ENCODE data around the gene TTC24. TPM values are rescaled to one million over a fixed set of nuclear protein-coding genes. Genes with fewer than 3 reads are reported as not detected.

Gene TTC24
- total and polyA plus RNA-seq, 2 experiments from 2014 or later = not detected

DNA sequence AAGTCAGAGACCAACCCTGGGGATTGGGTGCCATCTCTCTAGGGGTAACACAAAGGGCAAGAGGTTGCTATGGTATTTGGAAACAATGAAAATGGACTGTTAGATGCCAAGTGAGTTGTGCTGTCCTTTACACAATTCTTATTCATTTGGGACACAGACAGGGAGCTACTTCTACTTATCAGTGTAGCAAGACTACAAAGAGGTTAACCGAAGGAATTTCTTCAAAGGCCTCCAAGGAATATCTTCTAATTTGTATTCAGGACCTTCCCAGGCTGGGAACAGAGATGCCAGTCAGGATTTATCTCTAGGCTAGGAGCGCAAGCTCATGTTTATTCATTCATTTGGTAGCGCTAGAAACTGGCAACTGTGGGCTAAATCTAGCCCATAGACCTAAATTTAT, 14.7 kb downstream of the TTC24 start:
- DNase-seq (ENCODE audit: low spot score) = no peak
- H3K9me3 ChIP-seq (ENCODE audit: low read depth) = no peaks in the 10 kb centered on the region
- no peaks in the 10 kb centered on the region for H3K36me3 ChIP-seq (replicated peaks; ENCODE audit: insufficient read depth, low read depth)
- no peaks in the 10 kb centered on the region for H4K20me1 ChIP-seq (ENCODE audit: insufficient read depth, poor library complexity, severe bottlenecking)
- no peak overlapping the region for H3K27ac ChIP-seq
- TF ChIP-seq, protein P1, sequence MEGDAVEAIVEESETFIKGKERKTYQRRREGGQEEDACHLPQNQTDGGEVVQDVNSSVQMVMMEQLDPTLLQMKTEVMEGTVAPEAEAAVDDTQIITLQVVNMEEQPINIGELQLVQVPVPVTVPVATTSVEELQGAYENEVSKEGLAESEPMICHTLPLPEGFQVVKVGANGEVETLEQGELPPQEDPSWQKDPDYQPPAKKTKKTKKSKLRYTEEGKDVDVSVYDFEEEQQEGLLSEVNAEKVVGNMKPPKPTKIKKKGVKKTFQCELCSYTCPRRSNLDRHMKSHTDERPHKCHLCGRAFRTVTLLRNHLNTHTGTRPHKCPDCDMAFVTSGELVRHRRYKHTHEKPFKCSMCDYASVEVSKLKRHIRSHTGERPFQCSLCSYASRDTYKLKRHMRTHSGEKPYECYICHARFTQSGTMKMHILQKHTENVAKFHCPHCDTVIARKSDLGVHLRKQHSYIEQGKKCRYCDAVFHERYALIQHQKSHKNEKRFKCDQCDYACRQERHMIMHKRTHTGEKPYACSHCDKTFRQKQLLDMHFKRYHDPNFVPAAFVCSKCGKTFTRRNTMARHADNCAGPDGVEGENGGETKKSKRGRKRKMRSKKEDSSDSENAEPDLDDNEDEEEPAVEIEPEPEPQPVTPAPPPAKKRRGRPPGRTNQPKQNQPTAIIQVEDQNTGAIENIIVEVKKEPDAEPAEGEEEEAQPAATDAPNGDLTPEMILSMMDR (IDR thresholded peaks at IDR 0.05; ENCODE audit: poor library complexity) = no peak
- TF ChIP-seq EZH2 (IDR thresholded peaks at IDR 0.05; ENCODE audit: borderline replicate concordance) (no peak), EZH2phosphoT487 (IDR thresholded peaks at IDR 0.05; ENCODE audit: low read depth, severe bottlenecking, unreplicated experiment) (no peak)
- no peaks in the 10 kb centered on the region for H3K9me2 ChIP-seq (replicated peaks; ENCODE audit: insufficient read depth)
- H3K27me3 ChIP-seq = no peaks in the 10 kb centered on the region
- no peak overlapping the region for H3K4me3 ChIP-seq
- WGBS (ENCODE audit: low lambda C conversion rate, missing lambda C conversion rate) = 85% methylated on average over 3 of the region's 3 CpGs
- peaks cover 3% of the 10 kb centered on the region for H3K4me1 ChIP-seq (ENCODE audit: insufficient read depth)
- no peak overlapping the region for H2AFZ ChIP-seq
- peaks cover 15% of the 10 kb centered on the region for H3K79me2 ChIP-seq
- no peak overlapping the region for H3K4me2 ChIP-seq

DNA sequence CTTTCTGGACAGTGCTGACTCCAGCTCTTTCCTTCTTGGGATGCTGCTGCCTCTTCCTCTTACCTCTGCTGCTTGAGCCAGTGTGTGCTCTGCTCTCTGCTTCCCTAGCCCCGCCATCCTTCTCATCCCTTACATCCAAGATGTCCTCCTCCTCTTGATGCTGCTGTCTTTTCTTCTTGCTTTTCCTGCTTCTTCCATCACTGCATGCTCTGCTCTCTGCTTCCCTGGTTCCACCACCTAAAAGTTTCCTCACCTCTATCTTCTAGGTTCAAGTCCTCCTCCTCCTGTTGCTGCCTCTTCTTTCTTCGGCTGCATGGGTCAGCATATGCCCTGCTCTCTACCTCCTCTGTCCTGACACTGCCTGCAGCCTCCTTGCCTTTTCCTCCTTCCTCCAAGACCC, 15.5 kb downstream of the TTC24 start:
- Histone ChIP-seq H3K79me2 (peaks cover 22% of the 10 kb centered on the region), H2AFZ (no peak overlapping the region), H3K4me1 (ENCODE audit: insufficient read depth) (peaks cover 3% of the 10 kb centered on the region), H3K9me2 (replicated peaks; ENCODE audit: insufficient read depth) (no peaks in the 10 kb centered on the region), H3K27ac (no peak overlapping the region), H3K9me3 (ENCODE audit: low read depth) (no peaks in the 10 kb centered on the region), H3K4me3 (no peak overlapping the region), H3K36me3 (replicated peaks; ENCODE audit: insufficient read depth, low read depth) (no peaks in the 10 kb centered on the region), H3K27me3 (no peaks in the 10 kb centered on the region), H4K20me1 (ENCODE audit: insufficient read depth, poor library complexity, severe bottlenecking) (no peaks in the 10 kb centered on the region), H3K4me2 (no peak overlapping the region)
- TF ChIP-seq, protein P1 (IDR thresholded peaks at IDR 0.05; ENCODE audit: poor library complexity) = no peak
- TF ChIP-seq EZH2phosphoT487 (IDR thresholded peaks at IDR 0.05; ENCODE audit: low read depth, severe bottlenecking, unreplicated experiment) (no peak), EZH2 (IDR thresholded peaks at IDR 0.05; ENCODE audit: borderline replicate concordance) (no peak)
- WGBS (ENCODE audit: low lambda C conversion rate, missing lambda C conversion rate) = 100% methylated on average over 2 of the region's 2 CpGs
- no peak for DNase-seq (ENCODE audit: low spot score)

DNA sequence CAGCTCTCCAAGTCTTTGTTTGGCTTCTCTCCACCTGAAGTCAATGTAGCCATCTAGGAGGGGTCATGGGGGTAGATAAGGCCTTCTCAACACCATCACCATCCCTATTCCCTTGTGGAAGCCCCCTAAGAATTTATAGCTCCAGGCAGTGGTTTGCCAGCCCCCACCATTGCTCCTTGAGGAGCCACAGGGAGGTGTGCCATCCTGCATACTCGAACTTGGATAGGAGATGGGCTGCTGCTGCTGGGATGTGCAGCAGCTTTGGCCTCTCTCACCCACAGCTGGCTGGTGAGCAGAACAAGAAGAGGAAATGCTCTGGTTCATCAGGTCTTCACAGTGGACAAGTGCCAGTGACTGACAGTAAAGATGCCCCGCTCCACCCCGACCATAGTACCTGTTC, 16.9 kb downstream of the TTC24 start:
- H3K27me3 ChIP-seq = no peaks in the 10 kb centered on the region
- no peaks in the 10 kb centered on the region for H3K36me3 ChIP-seq (replicated peaks; ENCODE audit: insufficient read depth, low read depth)
- H3K4me3 ChIP-seq = no peak overlapping the region
- peaks cover 30% of the 10 kb centered on the region for H3K79me2 ChIP-seq
- H3K9me2 ChIP-seq (replicated peaks; ENCODE audit: insufficient read depth) = no peaks in the 10 kb centered on the region
- TF ChIP-seq, protein P1 (IDR thresholded peaks at IDR 0.05; ENCODE audit: poor library complexity) = no peak
- TF ChIP-seq EZH2phosphoT487 (IDR thresholded peaks at IDR 0.05; ENCODE audit: low read depth, severe bottlenecking, unreplicated experiment) (no peak), EZH2 (IDR thresholded peaks at IDR 0.05; ENCODE audit: borderline replicate concordance) (no peak)
- H4K20me1 ChIP-seq (ENCODE audit: insufficient read depth, poor library complexity, severe bottlenecking) = no peaks in the 10 kb centered on the region
- no peak for DNase-seq (ENCODE audit: low spot score)
- peaks cover 8% of the 10 kb centered on the region for H3K4me1 ChIP-seq (ENCODE audit: insufficient read depth)
- no peak overlapping the region for H3K27ac ChIP-seq
- no peaks in the 10 kb centered on the region for H3K9me3 ChIP-seq (ENCODE audit: low read depth)
- no peak overlapping the region for H3K4me2 ChIP-seq
- H2AFZ ChIP-seq = no peak overlapping the region
- 97% methylated on average over 3 of the region's 3 CpGs for WGBS (ENCODE audit: low lambda C conversion rate, missing lambda C conversion rate)

DNA sequence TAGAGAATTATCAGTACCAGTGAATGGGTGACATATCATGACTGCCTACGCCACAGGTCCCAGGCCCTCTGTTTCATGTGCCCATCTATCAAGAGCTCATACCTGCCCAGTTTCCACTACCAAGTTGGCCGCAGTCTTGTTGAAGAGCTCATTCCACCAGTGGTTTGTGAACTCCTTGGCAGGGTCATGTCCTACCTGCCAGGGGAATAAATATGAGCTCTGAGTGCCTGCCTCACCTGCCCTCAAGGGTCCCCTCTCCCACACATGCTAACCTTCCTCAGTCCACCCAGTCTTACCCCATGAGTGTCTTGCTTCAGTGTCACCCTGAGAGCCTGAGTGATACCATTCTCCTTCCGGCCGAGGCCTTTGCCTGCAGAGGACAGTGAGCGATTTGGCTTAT, 18.6 kb downstream of the TTC24 start:
- no peak for DNase-seq (ENCODE audit: low spot score)
- Histone ChIP-seq H3K27me3 (no peaks in the 10 kb centered on the region), H3K9me2 (replicated peaks; ENCODE audit: insufficient read depth) (no peaks in the 10 kb centered on the region), H2AFZ (no peak overlapping the region), H3K9me3 (ENCODE audit: low read depth) (no peaks in the 10 kb centered on the region), H3K4me3 (no peak overlapping the region), H3K36me3 (replicated peaks; ENCODE audit: insufficient read depth, low read depth) (no peaks in the 10 kb centered on the region), H3K27ac (no peak overlapping the region), H3K79me2 (peaks cover 21% of the 10 kb centered on the region), H3K4me1 (ENCODE audit: insufficient read depth) (peaks cover 9% of the 10 kb centered on the region), H3K4me2 (no peak overlapping the region), H4K20me1 (ENCODE audit: insufficient read depth, poor library complexity, severe bottlenecking) (no peaks in the 10 kb centered on the region)
- TF ChIP-seq EZH2phosphoT487 (IDR thresholded peaks at IDR 0.05; ENCODE audit: low read depth, severe bottlenecking, unreplicated experiment) = no peak
- whole genome bisulfite sequencing (ENCODE audit: low lambda C conversion rate, missing lambda C conversion rate) = 96% methylated on average over 5 of the region's 5 CpGs

Data from hepatocyte (in vitro differentiated cells).